IPS-18c (cell line): ENCODE data around the gene SH3PXD2A.
"Not testable (repeated sequence)": the region's sequence is repeated elsewhere in the genome, so short reads cannot be mapped to it uniquely, and the experiment has no call there.

Source experiments
- H3K4me3 ChIP-seq: 2 replicates; pipeline ENCODE4 v1.7.0; 2013; ENCODE audit warnings: low read depth, mild to moderate bottlenecking, low read length, moderate library complexity; ENCODE audit not compliant: insufficient read depth
- H3K9me3 ChIP-seq: one replicate; pipeline ENCODE4 v1.6.1; 2013; ENCODE audit warnings: mild to moderate bottlenecking, low read length, moderate library complexity; ENCODE audit not compliant: control insufficient read depth, insufficient read depth

Gene SH3PXD2A

DNA sequence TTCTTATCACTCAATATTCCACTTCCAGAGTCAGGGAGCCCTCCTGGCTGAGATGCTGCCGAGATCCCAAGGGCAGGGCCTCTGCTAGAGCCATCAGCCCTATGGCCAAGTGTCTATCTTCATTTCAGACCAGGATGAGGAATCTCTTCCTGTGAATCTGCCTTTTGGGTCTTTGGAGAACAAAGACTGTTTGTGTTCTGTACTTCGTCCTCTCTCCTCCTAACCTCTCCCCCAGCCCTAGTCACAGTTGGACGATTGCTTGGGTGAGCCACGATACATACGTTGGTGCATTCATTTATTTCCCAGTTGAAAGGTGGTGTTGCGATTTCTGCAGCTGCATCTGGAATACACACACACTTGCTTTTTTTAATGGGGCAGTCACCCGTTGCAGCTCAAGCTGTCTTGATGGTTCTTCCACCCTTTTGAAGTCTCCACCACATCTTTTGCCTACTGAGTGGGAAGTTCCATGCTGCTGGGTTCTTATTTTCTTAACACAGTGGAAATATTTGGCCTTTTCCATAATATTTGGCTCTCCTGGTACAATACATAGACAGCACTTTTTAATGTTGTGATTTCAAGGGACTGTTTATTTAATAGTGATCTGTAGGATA, 26.7 kb downstream of the SH3PXD2A start:
- H3K4me3 ChIP-seq = no peak overlapping the region
- H3K9me3 ChIP-seq = no peaks in the 10 kb centered on the region

GRCh38 chr10:103828107-103828506, 27.3 kb downstream of the SH3PXD2A start:
- Histone ChIP-seq H3K4me3 (no peak overlapping the region), H3K9me3 (no peaks in the 10 kb centered on the region)

DNA sequence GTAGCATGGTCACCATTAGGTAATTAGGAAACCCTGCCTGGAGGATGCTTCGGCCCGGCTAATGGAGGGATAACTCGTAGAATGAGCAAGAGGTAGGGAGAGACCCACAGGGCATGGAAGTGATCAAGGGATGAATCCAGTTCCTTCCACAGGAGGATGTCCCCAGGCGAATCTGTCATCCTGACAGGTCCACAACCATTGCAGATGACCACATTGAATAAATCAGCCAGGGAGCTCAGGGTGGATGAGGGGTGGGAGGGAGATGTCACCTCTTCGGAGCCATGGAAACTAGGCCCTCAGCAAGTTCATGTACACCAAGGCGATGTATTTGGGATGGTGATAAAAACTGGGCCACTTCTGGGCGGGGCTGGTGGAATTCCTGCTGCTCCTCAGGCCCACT, 28.5 kb downstream of the SH3PXD2A start:
- H3K9me3 ChIP-seq = no peaks in the 10 kb centered on the region
- H3K4me3 ChIP-seq = no peak overlapping the region

GRCh38 chr10:103824281-103824680, 31.1 kb downstream of the SH3PXD2A start:
- H3K4me3 ChIP-seq = no peak overlapping the region
- no peaks in the 10 kb centered on the region for H3K9me3 ChIP-seq

DNA sequence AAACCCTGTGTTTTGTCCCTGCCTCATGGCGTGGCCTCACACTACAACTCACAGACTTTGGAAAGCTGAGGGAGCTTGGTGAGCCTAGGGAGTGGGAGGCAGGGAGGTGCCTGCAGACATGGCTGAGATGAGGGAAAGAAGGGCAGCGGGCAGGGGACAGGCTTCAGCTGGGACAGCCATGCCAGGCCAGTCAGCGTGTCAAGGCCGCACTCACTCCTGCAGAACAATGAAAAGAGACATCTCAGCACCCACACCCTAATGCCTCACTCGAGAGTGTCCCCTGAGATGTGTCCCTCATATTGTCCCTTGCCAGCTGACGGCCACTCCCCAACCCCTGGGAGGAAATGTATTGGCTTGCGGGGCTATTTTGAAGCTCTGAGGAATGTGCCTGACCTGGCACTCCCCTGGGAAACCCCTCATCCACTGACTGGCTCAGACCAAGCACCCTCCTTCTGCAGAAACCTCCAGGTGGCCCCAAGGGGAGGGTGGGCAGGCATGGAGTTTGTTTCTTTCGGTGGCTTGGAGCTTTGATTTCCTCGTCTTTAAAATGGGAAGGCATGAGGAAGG, 31.6 kb downstream of the SH3PXD2A start:
- H3K4me3 ChIP-seq = no peak overlapping the region
- no peaks in the 10 kb centered on the region for H3K9me3 ChIP-seq

- no peak overlapping the region for H3K4me3 ChIP-seq
Measured at GRCh38 chr10:103822800-103823199, 32.6 kb downstream of the SH3PXD2A start.

DNA sequence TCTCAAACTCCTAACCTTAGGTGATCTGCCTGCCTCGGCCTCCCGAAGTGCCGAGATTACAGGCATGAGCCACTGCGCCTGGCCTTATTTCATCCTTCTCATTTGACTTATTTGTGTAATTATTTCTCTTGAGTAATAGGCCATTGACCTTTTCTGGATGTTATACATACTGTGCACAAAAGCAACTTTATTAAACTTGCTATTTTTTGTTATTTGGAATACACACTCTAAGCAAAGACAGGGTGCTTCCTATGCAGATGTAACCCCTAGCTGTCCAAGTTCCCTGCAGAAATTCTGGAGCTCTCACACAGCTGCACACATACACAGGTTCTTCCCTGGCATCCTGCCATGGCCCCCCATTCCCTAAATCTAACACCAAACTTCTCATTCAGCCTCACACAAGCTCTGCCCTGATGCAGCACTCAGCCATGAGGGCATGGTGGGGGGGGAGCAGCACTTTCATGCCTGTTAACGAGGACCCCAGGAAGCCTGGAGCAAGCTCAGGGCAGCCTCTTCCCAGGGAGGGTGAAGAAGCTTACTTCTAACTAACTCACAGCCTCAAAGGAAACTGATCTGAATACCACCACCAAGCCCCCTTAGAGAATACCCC, 33.2 kb downstream of the SH3PXD2A start:
- Histone ChIP-seq H3K9me3 (no peaks in the 10 kb centered on the region), H3K4me3 (no peak overlapping the region)

More at GRCh38 chr10:103822800-103823199, 32.6 kb downstream of the SH3PXD2A start:
- no peaks in the 10 kb centered on the region for H3K9me3 ChIP-seq

- Histone ChIP-seq H3K4me3 (no peak overlapping the region), H3K9me3 (no peaks in the 10 kb centered on the region)
Measured at GRCh38 chr10:103820101-103821062, 35.0 kb downstream of the SH3PXD2A start.

- H3K4me3 ChIP-seq = no peak overlapping the region
- no peaks in the 10 kb centered on the region for H3K9me3 ChIP-seq
Measured at GRCh38 chr10:103819493-103819892, 35.9 kb downstream of the SH3PXD2A start.

DNA sequence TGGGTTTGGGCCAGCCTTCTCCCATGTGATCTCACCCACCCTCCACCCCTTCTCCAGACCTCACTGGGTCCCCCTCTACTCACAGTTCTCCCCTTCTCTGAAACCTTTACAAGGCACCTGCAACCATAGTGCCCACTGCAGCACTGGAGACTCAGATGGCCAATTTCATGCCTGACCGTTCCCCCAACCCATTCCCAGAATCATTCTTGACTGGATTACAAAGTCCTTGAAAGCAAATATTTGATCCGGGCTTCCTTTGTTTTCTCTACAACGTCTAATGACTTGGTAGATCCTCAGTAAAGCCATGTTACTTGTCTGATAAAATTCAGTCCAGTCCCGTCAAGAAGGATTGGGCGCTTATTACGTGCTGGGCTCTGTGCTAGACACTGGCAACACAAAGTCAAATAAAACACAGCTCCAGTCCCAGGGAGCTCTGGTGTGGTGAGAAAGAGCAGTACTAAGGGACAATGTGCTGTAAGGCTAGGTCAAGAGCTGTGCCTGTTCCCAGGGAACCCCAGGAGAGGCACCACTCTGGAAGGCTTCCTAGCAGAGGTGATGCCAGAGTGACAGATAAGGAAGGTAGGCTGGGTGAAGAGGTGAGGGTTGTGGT, 36.5 kb downstream of the SH3PXD2A start:
- no peaks in the 10 kb centered on the region for H3K9me3 ChIP-seq
- no peak overlapping the region for H3K4me3 ChIP-seq

- Histone ChIP-seq H3K4me3 (no peak overlapping the region), H3K9me3 (no peaks in the 10 kb centered on the region)
Measured at GRCh38 chr10:103818105-103818504, 37.3 kb downstream of the SH3PXD2A start.

DNA sequence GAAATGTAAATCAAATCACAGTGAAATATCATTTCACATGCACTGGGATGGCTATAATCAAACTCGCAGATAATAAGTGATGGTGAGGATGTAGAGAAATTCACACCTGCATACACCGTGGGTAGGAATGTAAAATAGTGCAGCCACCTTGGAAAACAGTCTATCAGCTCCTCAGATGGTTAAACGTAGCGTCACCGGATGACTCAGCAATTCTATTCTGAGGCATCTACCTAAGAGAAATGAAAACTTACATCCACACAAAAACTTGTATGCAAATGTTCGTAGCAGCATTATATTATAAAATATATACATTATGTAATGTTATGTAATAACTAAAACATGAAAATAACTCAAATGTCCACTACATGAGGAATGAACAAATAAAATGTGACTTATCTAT, 38.9 kb downstream of the SH3PXD2A start:
- Histone ChIP-seq H3K9me3 (no peaks in the 10 kb centered on the region), H3K4me3 (no peak overlapping the region)

DNA sequence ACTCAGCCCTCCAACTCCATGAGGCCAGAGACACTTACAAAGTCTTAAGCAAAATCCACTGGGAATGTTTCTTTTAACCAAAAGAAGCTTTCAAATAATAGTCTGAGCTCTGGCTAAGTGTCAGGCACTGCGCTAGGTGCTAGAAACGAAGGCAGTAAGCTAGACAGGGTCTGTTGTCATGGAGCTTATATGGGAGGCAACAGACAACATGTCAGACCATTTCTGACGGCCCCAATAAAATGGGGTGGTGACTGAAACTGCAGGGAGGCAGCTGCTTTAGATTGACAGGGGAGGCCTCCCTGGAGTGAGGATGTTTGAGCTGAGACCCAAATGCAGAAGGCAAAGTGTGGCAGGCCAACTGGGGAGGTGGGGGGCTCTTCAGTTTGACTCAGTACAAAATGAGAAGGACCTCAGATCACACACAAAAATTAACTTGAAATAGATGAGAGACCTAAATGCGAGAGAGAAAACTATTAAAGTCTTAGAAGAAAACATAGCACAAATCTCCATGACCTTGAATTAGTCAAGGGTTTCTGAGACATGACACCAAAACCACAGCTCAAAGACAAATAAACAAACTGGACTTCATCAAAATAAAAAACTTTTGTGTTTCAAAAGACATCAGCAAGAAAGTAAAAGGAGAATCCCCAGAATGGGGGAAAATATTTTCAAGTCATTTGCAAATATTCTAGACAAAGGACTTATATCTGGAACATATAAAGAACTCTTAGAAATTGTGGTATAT, 40.6 kb downstream of the SH3PXD2A start:
- no peaks in the 10 kb centered on the region for H3K9me3 ChIP-seq
- no peak overlapping the region for H3K4me3 ChIP-seq

DNA sequence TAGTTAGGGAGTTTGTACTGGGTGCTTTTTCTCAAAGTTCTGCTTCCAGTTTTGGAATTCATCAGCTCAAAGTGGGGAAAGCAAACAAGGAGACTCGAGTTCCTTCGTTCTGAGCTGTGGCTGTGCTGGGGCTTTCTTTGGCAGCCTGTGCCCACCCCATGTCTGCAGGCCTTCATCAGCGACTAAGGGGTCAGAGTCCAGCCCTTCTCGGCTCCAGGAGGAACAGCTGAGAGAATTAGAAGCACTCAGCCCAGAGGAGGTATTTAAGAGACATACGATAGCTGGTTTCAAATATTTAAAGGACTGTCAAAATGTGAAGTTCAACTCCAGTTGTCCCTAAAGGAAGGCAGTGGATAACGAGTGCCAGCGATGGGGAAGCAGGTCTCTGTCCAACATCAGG, 41.3 kb downstream of the SH3PXD2A start:
- Histone ChIP-seq H3K9me3 (no peaks in the 10 kb centered on the region), H3K4me3 (no peak overlapping the region)

DNA sequence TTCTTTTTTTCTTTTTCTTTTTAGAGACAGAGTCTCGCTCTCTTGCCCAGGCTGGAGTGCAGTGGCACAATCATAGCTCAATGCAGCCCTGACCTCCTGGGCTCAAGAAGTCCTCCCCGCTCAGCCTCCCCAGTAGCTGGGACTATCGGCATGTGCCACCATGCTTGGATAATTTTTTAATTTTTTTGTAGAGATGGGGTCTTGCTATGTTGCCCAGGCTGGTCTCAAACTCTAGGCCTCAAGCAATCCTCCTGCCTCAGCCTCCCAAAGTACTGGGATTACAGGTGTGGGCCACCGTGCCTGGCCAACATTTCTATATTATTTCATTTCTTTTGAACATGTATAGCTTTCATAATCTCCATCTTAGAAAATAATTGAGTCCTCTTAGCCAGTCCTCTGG, 42.1 kb downstream of the SH3PXD2A start:
- not testable (repeated sequence) for H3K4me3 ChIP-seq, H3K9me3 ChIP-seq

DNA sequence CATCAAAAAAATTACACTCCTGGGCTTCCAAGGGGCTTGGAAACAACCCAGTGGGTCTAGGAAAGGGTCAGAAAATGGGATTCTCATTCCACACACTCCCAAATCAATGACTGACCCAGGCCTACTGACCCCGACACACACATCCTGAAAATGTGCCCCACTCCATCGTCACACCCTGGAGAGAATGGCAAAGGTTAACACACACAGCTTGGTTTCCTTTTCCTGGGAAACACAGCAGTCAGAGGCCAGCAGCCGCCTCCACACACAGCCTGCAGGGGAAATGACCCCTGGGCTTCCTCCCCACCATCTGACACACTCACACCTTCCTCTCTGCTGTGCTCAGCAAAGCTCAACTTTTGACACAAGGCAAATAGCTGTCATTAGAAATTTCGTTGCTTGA, 42.9 kb downstream of the SH3PXD2A start:
- H3K4me3 ChIP-seq = no peak overlapping the region
- no peaks in the 10 kb centered on the region for H3K9me3 ChIP-seq

GRCh38 chr10:103812004-103812403, 43.4 kb downstream of the SH3PXD2A start:
- no peak overlapping the region for H3K4me3 ChIP-seq
- H3K9me3 ChIP-seq = no peaks in the 10 kb centered on the region
